Measurements from ENCODE around the gene RHNO1.

DNA sequence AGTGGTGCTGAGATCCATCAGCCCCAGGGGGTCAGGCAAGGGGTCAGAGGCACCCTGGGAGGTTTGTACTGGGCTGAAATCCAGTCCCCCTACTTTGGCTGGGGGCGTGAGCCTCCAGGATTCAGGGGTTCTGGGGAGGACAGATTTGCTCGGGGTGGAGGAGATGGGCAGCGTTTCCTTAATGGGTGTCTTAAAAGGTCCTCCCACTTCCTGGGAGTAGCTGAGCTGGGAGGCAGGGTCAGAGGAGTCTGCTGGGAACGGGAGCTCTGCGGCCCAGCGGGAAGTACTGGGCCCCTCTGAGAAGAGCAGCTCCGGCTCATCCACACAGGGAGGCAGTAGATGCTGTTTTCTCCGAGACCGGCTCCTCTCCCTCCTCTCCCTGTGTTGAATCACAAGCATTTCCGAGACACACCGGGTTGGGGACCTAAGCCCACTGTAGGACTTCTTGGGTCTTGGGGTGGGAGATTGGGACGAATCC, 18.0 kb upstream of the RHNO1 start:
- TF ChIP-seq, protein P1, sequence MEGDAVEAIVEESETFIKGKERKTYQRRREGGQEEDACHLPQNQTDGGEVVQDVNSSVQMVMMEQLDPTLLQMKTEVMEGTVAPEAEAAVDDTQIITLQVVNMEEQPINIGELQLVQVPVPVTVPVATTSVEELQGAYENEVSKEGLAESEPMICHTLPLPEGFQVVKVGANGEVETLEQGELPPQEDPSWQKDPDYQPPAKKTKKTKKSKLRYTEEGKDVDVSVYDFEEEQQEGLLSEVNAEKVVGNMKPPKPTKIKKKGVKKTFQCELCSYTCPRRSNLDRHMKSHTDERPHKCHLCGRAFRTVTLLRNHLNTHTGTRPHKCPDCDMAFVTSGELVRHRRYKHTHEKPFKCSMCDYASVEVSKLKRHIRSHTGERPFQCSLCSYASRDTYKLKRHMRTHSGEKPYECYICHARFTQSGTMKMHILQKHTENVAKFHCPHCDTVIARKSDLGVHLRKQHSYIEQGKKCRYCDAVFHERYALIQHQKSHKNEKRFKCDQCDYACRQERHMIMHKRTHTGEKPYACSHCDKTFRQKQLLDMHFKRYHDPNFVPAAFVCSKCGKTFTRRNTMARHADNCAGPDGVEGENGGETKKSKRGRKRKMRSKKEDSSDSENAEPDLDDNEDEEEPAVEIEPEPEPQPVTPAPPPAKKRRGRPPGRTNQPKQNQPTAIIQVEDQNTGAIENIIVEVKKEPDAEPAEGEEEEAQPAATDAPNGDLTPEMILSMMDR (IDR thresholded peaks at IDR 0.05; ENCODE audit: low read length), result no peak
- no peak for TF ChIP-seq EZH2 (optimal IDR thresholded peaks at IDR 0.05; ENCODE audit: low read depth, low read length)
